Measurements from ENCODE around the gene USH1G. TPM values are rescaled to one million over a fixed set of nuclear protein-coding genes. Genes with fewer than 3 reads are reported as not detected.

Gene USH1G
- total and polyA plus RNA-seq, 2 of the 13 experiments (the other 11 are each of a cell fraction or from before 2014, with no cell fraction given), result 0.04 TPM; not detected in 1

- TF ChIP-seq ZHX1 (CRISPR knock-in tag; IDR thresholded peaks at IDR 0.05; ENCODE audit: low read depth), result no peak
- TF ChIP-seq KLF11 (CRISPR knock-in tag; IDR thresholded peaks at IDR 0.05), result no peak
Measured at GRCh38 chr17:74937064-74938051, 14.3 kb upstream of the USH1G start (continued).

GRCh38 chr17:74936470-74936799, 13.4 kb upstream of the USH1G start:
- Histone ChIP-seq H2AFZ (ENCODE audit: low read length) (no peak overlapping the region), H3K9ac (ENCODE audit: insufficient read depth, low read depth, low read length) (no peak overlapping the region), H3K27ac (ENCODE audit: extremely low read length, insufficient read depth, low read length) (no peak overlapping the region), H3K4me2 (ENCODE audit: low read depth, low read length) (no peak overlapping the region), H3K4me1 (ENCODE audit: insufficient read depth, low read length) (no peaks in the 10 kb centered on the region), H3K79me2 (ENCODE audit: insufficient read depth, low read length) (no peaks in the 10 kb centered on the region), H3K4me3 (replicated peaks in 1 of 3; ENCODE audit: insufficient read depth in 1 of 3, low read depth in 2 of 3, low read length in 3 of 3) (no peak overlapping the region), H4K20me1 (ENCODE audit: insufficient read depth, low read length) (no peaks in the 10 kb centered on the region), H3K9me3 (ENCODE audit: low read length) (no peaks in the 10 kb centered on the region), H3K36me3 (replicated peaks in 1 of 2; ENCODE audit: control insufficient read depth in 1 of 2, insufficient read depth in 2 of 2, low read length in 2 of 2) (no peaks in the 10 kb centered on the region), H3K27me3 (ENCODE audit: control insufficient read depth in 1 of 2, insufficient read depth in 2 of 2, low read length in 2 of 2) (peaks cover 20 to 91% of the 10 kb centered on the region in 2 experiments)
- no peak for DNase-seq (ENCODE audit: low spot score)
- POLR2A ChIA-PET, result no interaction called here
- ATAC-seq, result no peak
- 18% methylated on average over 8 of the region's 12 CpGs for WGBS (ENCODE audit: low lambda C conversion rate)
- intact Hi-C loops (cut with micrococcal nuclease; ENCODE audit: unreplicated experiment) (no loop called here), in situ Hi-C loops (cut with HindIII; ENCODE audit: extremely low pct_ligation_motif_present, low pct_unique_long_range_greater_than_20kb) (no loop called here)
- BruUV-seq (replicated peaks), result no TSS peak
- CTCF ChIA-PET (ENCODE audit: low intra/inter-chr PET ratio, low total read pairs), result no interaction called here
- TF ChIP-seq CTCF (CRISPR knock-in tag; IDR thresholded peaks at IDR 0.05) (0 out of 2 replicates have a peak, but pooled peaks have one; percentile 4), CEBPB (IDR thresholded peaks at IDR 0.05; ENCODE audit: borderline replicate concordance, low read depth, low read length) (no peak)
- no peak for FAIRE-seq

All from HepG2 (cell line).